ENCODE results near the gene MAP7. TPM values are rescaled to one million over a fixed set of nuclear protein-coding genes. Genes with fewer than 3 reads are reported as not detected.

The MAP7 gene
- total and polyA plus RNA-seq, 9 of the 15 experiments (the other 6 are each of a cell fraction or from before 2014, with no cell fraction given): 0.76 to 7.7 (median 3.9) TPM

- TF ChIP-seq SAP30 (IDR thresholded peaks at IDR 0.05; ENCODE audit: borderline replicate concordance, insufficient read depth, low read depth, low read length, poor library complexity, severe bottlenecking): no peak
- no peak for TF ChIP-seq GTF2A2 (tag; IDR thresholded peaks at IDR 0.05)
- TF ChIP-seq IFI16 (CRISPR knock-in tag; IDR thresholded peaks at IDR 0.05): no peak
- TF ChIP-seq PRMT5 (CRISPR knock-in tag; IDR thresholded peaks at IDR 0.05): no peak
- TF ChIP-seq SOX6 (IDR thresholded peaks at IDR 0.05): no peak
- TF ChIP-seq SREBF1 (IDR thresholded peaks at IDR 0.05; ENCODE audit: borderline replicate concordance, low read depth, low read length): no peak
- no peak for TF ChIP-seq HOXB6 (CRISPR knock-in tag; IDR thresholded peaks at IDR 0.05; ENCODE audit: borderline replicate concordance)
- TF ChIP-seq ZSCAN32 (CRISPR knock-in tag; IDR thresholded peaks at IDR 0.05): no peak
- no peak for TF ChIP-seq ZBTB12 (CRISPR knock-in tag; IDR thresholded peaks at IDR 0.05)
- no peak for TF ChIP-seq HBP1 (CRISPR knock-in tag; IDR thresholded peaks at IDR 0.05)
- no peak for TF ChIP-seq ELK3 (CRISPR knock-in tag; IDR thresholded peaks at IDR 0.05)
- TF ChIP-seq NFRKB (IDR thresholded peaks at IDR 0.05; ENCODE audit: low read depth): no peak
- TF ChIP-seq ZKSCAN1 (IDR thresholded peaks at IDR 0.05; ENCODE audit: low read depth, low read length): no peak
- no peak for TF ChIP-seq NR2C1 (IDR thresholded peaks at IDR 0.05)
- no peak for TF ChIP-seq NR2C1 (tag; IDR thresholded peaks at IDR 0.05)
- 0 out of 2 replicates have a peak, but pooled peaks have one; percentile 37 for TF ChIP-seq SMAD4 (CRISPR knock-in tag; conservative IDR thresholded peaks at IDR 0.05)
- no peak for TF ChIP-seq PML (IDR thresholded peaks at IDR 0.05; ENCODE audit: low read length)
- TF ChIP-seq FIP1L1 (IDR thresholded peaks at IDR 0.05; ENCODE audit: low read depth, low read length, poor library complexity, severe bottlenecking): no peak
- no peak for TF ChIP-seq RHOXF2B (CRISPR knock-in tag; conservative IDR thresholded peaks at IDR 0.05)
- TF ChIP-seq ELF1 (tag; IDR thresholded peaks at IDR 0.05): no peak
- TF ChIP-seq SNRNP70 (optimal IDR thresholded peaks at IDR 0.05; ENCODE audit: low read depth, low read length): no peak
- no peak for TF ChIP-seq NR3C1 (CRISPR knock-in tag; IDR thresholded peaks at IDR 0.05)
- no peak for TF ChIP-seq ZNF280B (CRISPR knock-in tag; IDR thresholded peaks at IDR 0.05)
- TF ChIP-seq SP1 (CRISPR knock-in tag; IDR thresholded peaks at IDR 0.05): no peak
- no peak for TF ChIP-seq WHSC1 (IDR thresholded peaks at IDR 0.05; ENCODE audit: low read length)
- no peak for TF ChIP-seq ZBTB1 (CRISPR knock-in tag; IDR thresholded peaks at IDR 0.05; ENCODE audit: borderline replicate concordance, low read depth)
- no peak for TF ChIP-seq PHTF2 (CRISPR knock-in tag; IDR thresholded peaks at IDR 0.05)
- TF ChIP-seq ZNF584 (CRISPR knock-in tag; IDR thresholded peaks at IDR 0.05; ENCODE audit: low read depth): no peak
Observed at GRCh38 chr6:136424901-136425300, 125.3 kb downstream of the MAP7 start (continued).
